Heart left ventricle (tissue), 16 donors: ENCODE data around the gene KIDINS220. TPM values are rescaled to one million over a fixed set of nuclear protein-coding genes. Genes with fewer than 3 reads are reported as not detected.

Experiments
- ATAC-seq, 4 donors: fragments of 200-7000 bp; cut with Tn5 transposase; one replicate each; pipeline ENCODE4 v1.9.1; 2020 to 2022; ENCODE audit warnings: moderate library complexity in 4 of 4, mild to moderate bottlenecking in 3 of 4, moderate number of reproducible peaks in 1 of 4
- DNase-seq, 5 donors: peaks; one replicate each; pipeline ENCODE4 v3.0.0-alpha.2; 2020
- H3K27ac ChIP-seq, 12 donors: fragments of 200-600 bp; sonication (generic) in 4 of 12; one replicate each; pipeline versions ENCODE4 v1.5.0 to v1.8.0; 2016 to 2022; ENCODE audit warnings: mild to moderate bottlenecking in 2 of 12
- H3K27me3 ChIP-seq, 9 donors: fragments of 200-600 bp; sonication (generic) in 2 of 9; one replicate each; pipeline versions ENCODE4 v1.5.1 to v1.8.0; 2016 to 2022; ENCODE audit warnings: mild to moderate bottlenecking in 3 of 9
- H3K36me3 ChIP-seq, 9 donors: fragments of 200-600 bp; sonication (generic) in 2 of 9; one replicate each; pipeline versions ENCODE4 v1.5.0 to v1.8.0; 2018 to 2022; ENCODE audit warnings: mild to moderate bottlenecking in 2 of 9
- H3K4me1 ChIP-seq, 12 donors: fragments of 200-600 bp; sonication (generic) in 4 of 12; one replicate each; pipeline versions ENCODE4 v1.5.0 to v1.8.0; 2016 to 2022; ENCODE audit warnings: mild to moderate bottlenecking in 3 of 12
- H3K4me3 ChIP-seq, 12 donors: fragments of 200-600 bp; sonication (generic) in 4 of 12; one replicate each; pipeline versions ENCODE4 v1.5.0 to v1.8.0; 2017 to 2022; ENCODE audit warnings: mild to moderate bottlenecking in 9 of 12, moderate library complexity in 4 of 12
- H3K9me3 ChIP-seq, 12 donors: fragments of 200-600 bp; sonication (generic) in 4 of 12; one replicate each; pipeline versions ENCODE4 v1.5.0 to v1.8.0; 2016 to 2022; ENCODE audit warnings: mild to moderate bottlenecking in 1 of 12
- POLR2A ChIP-seq, 2 donors: fragments of 450-650 bp; IDR thresholded peaks; one replicate each; pipeline ENCODE4 v1.6.1; 2017; ENCODE audit warnings: antibody characterized with exemption in 2 of 2, mild to moderate bottlenecking in 2 of 2, moderate library complexity in 2 of 2
- WGBS, 4 donors: extraction: QIAGEN DNeasy Blood & Tissue Kit in 2 of 4; methylation state at CpG; one replicate each; pipeline versions ENCODE4 v1.1.5 to v1.1.7; 2013 to 2018; 5-methylcytosine and 5-hydroxymethylcytosine counted together
- intact Hi-C, 10 donors: fragments of 100-400 bp; cut with DNase I; formaldehyde crosslinking; loops; one replicate each; pipeline versions ENCODE4 v1.11.1 to v1.14.2; 2022
- polyA plus RNA-seq, 2 donors: library from polyadenylated mRNA; stranded (reverse); fragments of 200-250 nt; gene quantifications; one replicate each; pipeline ENCODE4 v1.2.3, GENCODE V29; 2013
- total RNA-seq, 9 donors: library from RNA; depleted of rRNA in 2 of 9; stranded (reverse); fragments of >200 nt in 2 of 9; fragmentation: NEBNext Ultra II Directional in 3 of 9; extraction: Animal tissue kit (Norgen Biotek cat#: 25700) in 3 of 9; gene quantifications; one replicate each; pipeline versions ENCODE4 v1.1.0 to v1.2.4, GENCODE V29; 2016 to 2023
- TF ChIP-seq, protein P1 (sequence below), 12 donors: fragments of 200-600 bp; sonication (generic) in 4 of 12; IDR thresholded peaks; one replicate each; pipeline versions ENCODE4 v1.5.0 to v1.8.0; 2018 to 2022; ENCODE audit warnings: antibody characterized with exemption in 12 of 12, mild to moderate bottlenecking in 5 of 12
- donor health status: ischemic (EF 13 %, LVEDD 7.1; RV severe dilation, severe dysfunction).
- donor health status: healthy with polysubstance abuse.
- donor health status: DM: no; HTN: yes; CAD: no.
- donor health status: DM: no; HTN: no; CAD: no.
- donor health status: ischemic (EF 25% LVEDD 6.9; RV normal size, moderate dysfunction).
- donor health status: ischemic (EF 25% LVEDD 5.7; RV mildly dilated, moderate dysfunction).
- donor health status: healthy.
- donor health status: DM: yes; HTN: yes; CAD: no.
- donor health status: ischemic (EF 35%, LVEDD 5.7; RV mildly dilated, moderate dysfunction).
- donor health status: nonischemic (EF 11% LVEDD 7.7; RV severe dilation, severe dysfunction).
- donor health status: DM: yes; HTN: yes; CAD: no.
- donor health status: PGD.
- donor health status: ischemic (EF 29% LVEDD 5.4; RV normal size, mild dysfunction).
- donor health status: nonischemic (EF 23%, LVEDD 6.1; RV moderate dilation, normal function).

KIDINS220 gene
- total and polyA plus RNA-seq, 11 donors: 22.7 to 108 (median 74.5) TPM

DNA sequence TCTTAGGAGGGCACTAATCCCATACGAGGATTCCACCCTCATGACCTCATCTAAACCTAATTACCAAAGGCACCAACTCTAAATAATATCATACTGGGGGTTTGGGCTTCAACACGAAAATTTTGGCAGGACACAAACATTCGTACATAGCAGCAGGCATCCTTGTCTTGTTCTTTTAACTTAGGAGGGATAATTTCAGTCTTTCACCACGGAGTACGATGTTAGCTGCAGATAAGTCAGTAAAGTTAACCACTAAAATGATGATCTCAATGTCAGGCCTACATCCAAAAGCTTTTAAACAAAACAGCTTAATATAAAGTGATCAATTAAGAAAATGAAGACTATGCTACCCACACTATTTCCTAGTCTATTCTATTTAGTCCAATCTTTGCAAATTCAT is 80.7 kb downstream of the KIDINS220 start:
- ATAC-seq (no peak), DNase-seq (no peak)
- Histone ChIP-seq H3K36me3 (peaks cover 0 to 46% (median 28%) of the 10 kb centered on the region in 9 donors), H3K4me1 (peaks cover 0 to 20% (median 11%) of the 10 kb centered on the region in 12 donors), H3K27ac (no peak overlapping the region), H3K27me3 (no peaks in the 10 kb centered on the region), H3K4me3 (no peak overlapping the region), H3K9me3 (peaks cover 0 to 13% (median 6%) of the 10 kb centered on the region in 12 donors)
- WGBS, 4 donors: 90 to 95% (median 91%) methylated on average over 5 of the region's 5 CpGs
- intact Hi-C loops: loop anchor here in 1 of 10 donors (10.0 kb wide), 1 partner anchor 62 kb away; no protein-coding TSS in a partner anchor
- TF ChIP-seq POLR2A (IDR thresholded peaks at IDR 0.05): no peak
- TF ChIP-seq, protein P1, sequence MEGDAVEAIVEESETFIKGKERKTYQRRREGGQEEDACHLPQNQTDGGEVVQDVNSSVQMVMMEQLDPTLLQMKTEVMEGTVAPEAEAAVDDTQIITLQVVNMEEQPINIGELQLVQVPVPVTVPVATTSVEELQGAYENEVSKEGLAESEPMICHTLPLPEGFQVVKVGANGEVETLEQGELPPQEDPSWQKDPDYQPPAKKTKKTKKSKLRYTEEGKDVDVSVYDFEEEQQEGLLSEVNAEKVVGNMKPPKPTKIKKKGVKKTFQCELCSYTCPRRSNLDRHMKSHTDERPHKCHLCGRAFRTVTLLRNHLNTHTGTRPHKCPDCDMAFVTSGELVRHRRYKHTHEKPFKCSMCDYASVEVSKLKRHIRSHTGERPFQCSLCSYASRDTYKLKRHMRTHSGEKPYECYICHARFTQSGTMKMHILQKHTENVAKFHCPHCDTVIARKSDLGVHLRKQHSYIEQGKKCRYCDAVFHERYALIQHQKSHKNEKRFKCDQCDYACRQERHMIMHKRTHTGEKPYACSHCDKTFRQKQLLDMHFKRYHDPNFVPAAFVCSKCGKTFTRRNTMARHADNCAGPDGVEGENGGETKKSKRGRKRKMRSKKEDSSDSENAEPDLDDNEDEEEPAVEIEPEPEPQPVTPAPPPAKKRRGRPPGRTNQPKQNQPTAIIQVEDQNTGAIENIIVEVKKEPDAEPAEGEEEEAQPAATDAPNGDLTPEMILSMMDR (IDR thresholded peaks at IDR 0.05): no peak

DNA sequence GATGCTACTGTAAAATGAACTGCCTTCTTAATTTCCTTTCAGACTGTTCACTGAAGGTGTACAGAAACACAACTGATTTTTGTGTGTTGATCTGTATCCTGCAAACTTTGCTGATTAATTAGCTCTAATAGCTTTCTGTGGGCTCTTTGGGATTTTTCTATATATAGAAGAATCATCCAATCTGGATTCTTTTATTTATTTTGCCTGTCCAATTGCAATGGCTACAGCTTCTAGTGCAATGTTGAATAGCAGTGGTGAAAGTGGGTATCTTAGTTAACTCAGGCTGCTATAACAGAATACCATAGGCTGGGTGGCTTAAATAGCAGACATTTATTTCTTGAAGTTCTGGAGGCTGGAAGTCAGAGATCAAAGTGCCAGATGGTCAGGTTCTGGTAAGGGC is 81.2 kb downstream of the KIDINS220 start:
- DNase-seq: no peak
- Histone ChIP-seq H3K4me1 (peaks cover 0 to 20% (median 11%) of the 10 kb centered on the region in 12 donors), H3K27me3 (no peaks in the 10 kb centered on the region), H3K9me3 (peaks cover 0 to 13% (median 6%) of the 10 kb centered on the region in 12 donors), H3K27ac (no peak overlapping the region), H3K36me3 (peaks cover 0 to 48% (median 31%) of the 10 kb centered on the region in 9 donors), H3K4me3 (no peak overlapping the region)
- TF ChIP-seq, protein P1 (IDR thresholded peaks at IDR 0.05): no peak
- TF ChIP-seq POLR2A (IDR thresholded peaks at IDR 0.05): no peak
- no peak for ATAC-seq
- intact Hi-C loops: loop anchor here in 1 of 10 donors (10.0 kb wide), 1 partner anchor 61 kb away; no protein-coding TSS in a partner anchor

DNA sequence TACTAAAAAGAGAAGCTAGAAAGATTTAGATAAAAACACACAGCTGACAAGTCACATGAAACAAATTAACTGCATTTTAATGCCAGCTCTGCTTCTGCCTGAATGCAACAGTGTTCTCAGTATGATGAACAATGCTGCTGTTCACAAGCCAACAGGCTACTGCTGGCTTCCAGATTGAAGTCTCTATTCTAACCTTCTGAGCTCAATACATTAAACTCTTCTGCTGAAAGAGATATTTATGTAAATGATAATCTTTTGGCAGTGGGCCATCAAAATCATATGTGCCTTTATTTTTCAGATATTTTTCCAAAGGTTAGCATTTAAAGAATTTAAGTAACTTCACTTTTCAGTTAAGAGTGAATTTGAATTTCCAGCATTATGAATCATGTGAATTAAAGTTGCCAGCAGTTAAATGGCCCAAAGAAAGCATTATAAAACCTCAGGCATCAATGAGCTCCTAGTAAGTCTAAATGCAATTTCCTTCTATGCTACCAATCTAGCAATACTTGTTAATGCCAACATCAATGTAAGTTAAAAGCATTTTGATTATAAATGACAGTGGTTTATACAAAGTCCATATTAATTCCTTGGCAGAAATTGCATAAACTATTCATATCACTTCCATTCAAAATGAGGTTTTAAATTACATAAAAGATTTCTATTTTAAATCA is 83.2 kb downstream of the KIDINS220 start:
- Histone ChIP-seq H3K4me1 (peaks cover 0 to 20% (median 11%) of the 10 kb centered on the region in 12 donors), H3K27ac (peak overlapping the region in 1 of 12 donors; percentile 4), H3K36me3 (peaks cover 0 to 61% (median 44%) of the 10 kb centered on the region in 9 donors), H3K27me3 (no peaks in the 10 kb centered on the region), H3K9me3 (peaks cover 0 to 13% (median 6%) of the 10 kb centered on the region in 12 donors), H3K4me3 (no peak overlapping the region)
- TF ChIP-seq, protein P1 (IDR thresholded peaks at IDR 0.05): no peak
- no peak for TF ChIP-seq POLR2A (IDR thresholded peaks at IDR 0.05)
- ATAC-seq: peak; percentile 46 to 74 (median 70)
- intact Hi-C loops: loop anchor here in 1 of 10 donors (10.0 kb wide), 1 partner anchor 59 kb away; no protein-coding TSS in a partner anchor
- no peak for DNase-seq

DNA sequence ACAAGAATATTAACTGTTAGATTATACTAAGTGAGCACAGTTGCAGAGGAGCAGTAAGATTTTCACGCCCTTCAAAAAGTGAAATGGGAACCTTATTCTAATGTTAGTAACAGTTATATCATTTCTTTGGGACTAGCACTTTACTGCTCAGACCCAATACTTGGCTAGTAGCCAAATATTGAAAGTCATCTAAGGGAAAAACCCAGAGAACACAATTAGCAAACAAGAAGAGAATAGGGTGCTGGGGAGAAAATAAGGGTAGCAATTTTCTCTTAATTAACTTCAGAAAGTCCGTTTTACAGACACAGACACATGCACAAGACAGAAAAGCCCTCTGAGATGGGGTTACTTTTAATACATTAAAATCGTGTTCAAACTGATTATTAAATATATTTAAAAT is 83.8 kb downstream of the KIDINS220 start:
- TF ChIP-seq, protein P1 (IDR thresholded peaks at IDR 0.05): no peak
- no peak for TF ChIP-seq POLR2A (IDR thresholded peaks at IDR 0.05)
- no peak for DNase-seq
- WGBS, 4 donors: 58 to 69% (median 60%) methylated on average over 3 of the region's 3 CpGs
- H3K36me3 ChIP-seq: peaks cover 0 to 61% (median 48%) of the 10 kb centered on the region in 9 donors
- intact Hi-C loops: loop anchor here in 1 of 10 donors (10.0 kb wide), 1 partner anchor 59 kb away; no protein-coding TSS in a partner anchor
- no peak for ATAC-seq
- peaks cover 0 to 19% (median 10%) of the 10 kb centered on the region in 12 donors for H3K4me1 ChIP-seq
- H3K4me3 ChIP-seq: no peak overlapping the region
- no peaks in the 10 kb centered on the region for H3K27me3 ChIP-seq
- H3K27ac ChIP-seq: no peak overlapping the region
- peaks cover 0 to 13% (median 6%) of the 10 kb centered on the region in 12 donors for H3K9me3 ChIP-seq
